ENCODE data around the gene ARHGEF26.

ARHGEF26 gene

DNA sequence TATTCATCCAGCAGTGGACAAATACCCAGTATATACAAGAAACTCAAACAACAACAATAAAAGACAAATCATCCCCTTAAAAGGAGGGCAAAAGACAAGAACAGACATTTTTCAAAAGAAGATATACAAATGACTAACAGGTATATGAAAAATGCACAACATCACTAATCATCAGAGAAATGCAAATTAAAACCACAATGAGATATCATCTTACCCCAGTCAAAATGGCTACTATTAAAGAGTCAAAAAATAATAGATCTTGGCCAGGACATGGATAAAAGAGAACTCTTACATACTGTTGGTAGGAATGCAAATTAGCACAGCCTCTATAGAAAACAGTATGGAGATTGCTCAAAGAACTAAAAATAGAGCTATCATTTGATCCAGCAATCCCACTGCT is 186.2 kb downstream of the ARHGEF26 start:
- no peak for ATAC-seq (ENCODE audit: low read depth)
- no peak for DNase-seq (ENCODE audit: low spot score in 2 of 2)

More for the DNA sequence above, 186.2 kb downstream of the ARHGEF26 start:
- no peak overlapping the region for H3K27ac Mint-ChIP-seq
- H3K9me3 Mint-ChIP-seq = no peaks in the 10 kb centered on the region
- peaks cover 11% of the 10 kb centered on the region for H3K4me1 Mint-ChIP-seq
- no peaks in the 10 kb centered on the region for H3K27me3 Mint-ChIP-seq
- peaks cover 22% of the 10 kb centered on the region for H3K36me3 Mint-ChIP-seq
- no peak overlapping the region for H3K4me3 Mint-ChIP-seq

All from memory B cell (primary cell).